Activated CD8-positive, alpha-beta T cell treated with anti-CD3 and anti-CD28 coated beads for 36 hours (primary cell): ENCODE results near the gene C1orf159. TPM values are rescaled to one million over a fixed set of nuclear protein-coding genes. Genes with fewer than 3 reads are reported as not detected.

Experiments used
- ATAC-seq: fragments of 200-7000 bp; cut with Tn5 transposase; one replicate; pipeline ENCODE4 v1.10.0; 2021; ENCODE audit warnings: mild to moderate bottlenecking, moderate library complexity
- CTCF ChIA-PET: fragments of 350-600 bp; sonication (Branson Sonifier 250); formaldehyde crosslinking; loops from one replicate; lab custom pipeline; 2021; ENCODE audit warnings: antibody characterized with exemption; lab: Charles Lee
- POLR2A ChIA-PET: fragments of 350-600 bp; sonication (Branson Sonifier 250); formaldehyde crosslinking; loops from one replicate; lab custom pipeline; 2021; ENCODE audit warnings: antibody characterized with exemption; lab: Charles Lee
- DNase-seq: peaks from one replicate; pipeline ENCODE4 v3.0.0-alpha.2; 2020
- H3K27ac Mint-ChIP-seq: one replicate; pipeline ENCODE4 v1.8.0; 2021; ENCODE audit warnings: mild to moderate bottlenecking, mixed read lengths
- H3K27me3 Mint-ChIP-seq: one replicate; pipeline ENCODE4 v1.8.0; 2021; ENCODE audit warnings: mixed read lengths
- H3K36me3 Mint-ChIP-seq: one replicate; pipeline ENCODE4 v1.8.0; 2021; ENCODE audit warnings: low read depth, mixed read lengths
- H3K4me1 Mint-ChIP-seq: one replicate; pipeline ENCODE4 v1.8.0; 2021; ENCODE audit warnings: low read depth, mixed read lengths
- H3K4me3 Mint-ChIP-seq: one replicate; pipeline ENCODE4 v1.8.0; 2021; ENCODE audit warnings: mild to moderate bottlenecking, moderate library complexity, mixed read lengths
- H3K9me3 Mint-ChIP-seq: one replicate; pipeline ENCODE4 v1.8.0; 2021; ENCODE audit warnings: mixed read lengths
- CTCF ChIP-seq: fragments of 200-600 bp; IDR thresholded peaks from one replicate; pipeline ENCODE4 v1.8.0; 2022; ENCODE audit warnings: antibody characterized with exemption, mild to moderate bottlenecking
- intact Hi-C: fragments of 100-400 bp; cut with micrococcal nuclease; formaldehyde crosslinking; loops from one replicate; pipeline ENCODE4 v1.10.0; 2022
- total RNA-seq, 2 experiments: library from RNA; stranded (reverse); gene quantifications; one replicate each; pipeline ENCODE4 v1.2.3, GENCODE V29; 2021

C1orf159 gene
- total RNA-seq, 2 experiments from 2014 or later = 17.5 to 20.3 TPM

GRCh38 chr1:1128454-1129139 lies 12.7 kb upstream of the C1orf159 start:
- no peak overlapping the region for H3K4me3 Mint-ChIP-seq
- H3K4me1 Mint-ChIP-seq = peaks cover 5% of the 10 kb centered on the region
- ChIA-PET POLR2A (interaction anchor here (1.9 kb wide), 1 partner anchor 10 kb away, joined by 7 read pairs; no protein-coding TSS in a partner anchor), CTCF (interaction anchor here (1.2 kb wide), 1 partner anchor 69 kb away, joined by 3 read pairs; no protein-coding TSS in a partner anchor)
- no peaks in the 10 kb centered on the region for H3K36me3 Mint-ChIP-seq
- H3K9me3 Mint-ChIP-seq = peaks cover 3% of the 10 kb centered on the region
- no peaks in the 10 kb centered on the region for H3K27me3 Mint-ChIP-seq
- no peak for DNase-seq
- no peak for TF ChIP-seq CTCF
- H3K27ac Mint-ChIP-seq = no peak overlapping the region
- intact Hi-C loops = no loop called here
- no peak for ATAC-seq

GRCh38 chr1:1127551-1128451 lies 11.9 kb upstream of the C1orf159 start:
- TF ChIP-seq CTCF = no peak
- ChIA-PET CTCF (no interaction called here), POLR2A (interaction anchor here (1.4 kb wide), 1 partner anchor 9 kb away, joined by 3 read pairs; no protein-coding TSS in a partner anchor)
- peaks cover 6% of the 10 kb centered on the region for H3K4me1 Mint-ChIP-seq
- no peak for ATAC-seq
- H3K4me3 Mint-ChIP-seq = no peak overlapping the region
- peaks cover 3% of the 10 kb centered on the region for H3K9me3 Mint-ChIP-seq
- H3K27ac Mint-ChIP-seq = no peak overlapping the region
- intact Hi-C loops = no loop called here
- no peaks in the 10 kb centered on the region for H3K36me3 Mint-ChIP-seq
- DNase-seq = no peak
- H3K27me3 Mint-ChIP-seq = no peaks in the 10 kb centered on the region

GRCh38 chr1:1125945-1126344 lies 10.1 kb upstream of the C1orf159 start:
- no peak overlapping the region for H3K4me3 Mint-ChIP-seq
- no peak for DNase-seq
- H3K36me3 Mint-ChIP-seq = no peaks in the 10 kb centered on the region
- ChIA-PET CTCF (no interaction called here), POLR2A (no interaction called here)
- no peaks in the 10 kb centered on the region for H3K27me3 Mint-ChIP-seq
- H3K4me1 Mint-ChIP-seq = peaks cover 9% of the 10 kb centered on the region
- intact Hi-C loops = no loop called here
- no peak for ATAC-seq
- peaks cover 3% of the 10 kb centered on the region for H3K9me3 Mint-ChIP-seq
- TF ChIP-seq CTCF = no peak
- no peak overlapping the region for H3K27ac Mint-ChIP-seq

GRCh38 chr1:1124786-1125642 lies 9.1 kb upstream of the C1orf159 start:
- peaks cover 9% of the 10 kb centered on the region for H3K4me1 Mint-ChIP-seq
- intact Hi-C loops = no loop called here
- ChIA-PET CTCF (interaction anchor here (0.7 to 1.1 kb wide), 2 partner anchors 166 to 167 kb away, joined by 3 read pairs; no protein-coding TSS in a partner anchor), POLR2A (interaction anchor here (1.3 kb wide), 2 partner anchors 110 to 125 kb away, joined by 3 read pairs; no protein-coding TSS in a partner anchor)
- H3K27ac Mint-ChIP-seq = no peak overlapping the region
- DNase-seq (no peak), ATAC-seq (no peak)
- peaks cover 1% of the 10 kb centered on the region for H3K27me3 Mint-ChIP-seq
- H3K36me3 Mint-ChIP-seq = no peaks in the 10 kb centered on the region
- H3K9me3 Mint-ChIP-seq = peaks cover 3% of the 10 kb centered on the region
- no peak overlapping the region for H3K4me3 Mint-ChIP-seq
- TF ChIP-seq CTCF = no peak
